NCI-H526 (cell line): Measurements from ENCODE around the gene CHD2.

ENCODE experiments used
- DNase-seq, 2 experiments: peaks; one replicate each; lab custom pipeline; 2025; lab: John Stamatoyannopoulos, UW

CHD2 gene

GRCh38 chr15:92932946-92933649 lies 33.0 kb downstream of the CHD2 start:
- no peak for DNase-seq

- DNase-seq, result no peak
Measured at GRCh38 chr15:92933831-92934230, 33.7 kb downstream of the CHD2 start.

- no peak for DNase-seq
Measured at GRCh38 chr15:92934716-92935115, 34.6 kb downstream of the CHD2 start.

- DNase-seq, result no peak
Measured at GRCh38 chr15:92936138-92936537, 36.0 kb downstream of the CHD2 start.

GRCh38 chr15:92936693-92937092 lies 36.6 kb downstream of the CHD2 start:
- no peak for DNase-seq

- DNase-seq, result no peak
Measured at GRCh38 chr15:92937901-92938300, 37.8 kb downstream of the CHD2 start.

GRCh38 chr15:92938387-92938786 lies 38.3 kb downstream of the CHD2 start:
- DNase-seq, result no peak

- DNase-seq, result no peak
Measured at GRCh38 chr15:92941668-92942067, 41.5 kb downstream of the CHD2 start.

GRCh38 chr15:92942706-92943105 lies 42.6 kb downstream of the CHD2 start:
- no peak for DNase-seq

GRCh38 chr15:92943581-92943980 lies 43.5 kb downstream of the CHD2 start:
- DNase-seq, result no peak

- DNase-seq, result no peak
Measured at GRCh38 chr15:92944946-92945521, 44.9 kb downstream of the CHD2 start.

GRCh38 chr15:92947071-92947730 lies 47.1 kb downstream of the CHD2 start:
- DNase-seq, result no peak

- peak in 1 of 2 experiments; percentile 4 for DNase-seq
Measured at GRCh38 chr15:92949604-92950249, 49.6 kb downstream of the CHD2 start.

- no peak for DNase-seq
Measured at GRCh38 chr15:92951800-92952457, 51.8 kb downstream of the CHD2 start.

GRCh38 chr15:92952458-92952850 lies 52.3 kb downstream of the CHD2 start:
- no peak for DNase-seq

GRCh38 chr15:92953566-92953965 lies 53.4 kb downstream of the CHD2 start:
- DNase-seq, result no peak

GRCh38 chr15:92954002-92954401 lies 53.9 kb downstream of the CHD2 start:
- DNase-seq, result no peak

GRCh38 chr15:92954578-92954977 lies 54.5 kb downstream of the CHD2 start:
- DNase-seq, result peak in 1 of 2 experiments; percentile 5

GRCh38 chr15:92955706-92956105 lies 55.6 kb downstream of the CHD2 start:
- no peak for DNase-seq

GRCh38 chr15:92958105-92958504 lies 58.0 kb downstream of the CHD2 start:
- no peak for DNase-seq

- DNase-seq, result no peak
Measured at GRCh38 chr15:92959219-92959618, 59.1 kb downstream of the CHD2 start.

- no peak for DNase-seq
Measured at GRCh38 chr15:92960996-92961681, 61.0 kb downstream of the CHD2 start.
